CD4-positive, alpha-beta T cell treated with Interleukin-21 for 1 hour (primary cell): ENCODE data around the gene FEN1.

ENCODE experiments used
- DNase-seq: peaks from one replicate; pipeline ENCODE4 v3.0.0-alpha.2; 2020

Gene FEN1

DNA sequence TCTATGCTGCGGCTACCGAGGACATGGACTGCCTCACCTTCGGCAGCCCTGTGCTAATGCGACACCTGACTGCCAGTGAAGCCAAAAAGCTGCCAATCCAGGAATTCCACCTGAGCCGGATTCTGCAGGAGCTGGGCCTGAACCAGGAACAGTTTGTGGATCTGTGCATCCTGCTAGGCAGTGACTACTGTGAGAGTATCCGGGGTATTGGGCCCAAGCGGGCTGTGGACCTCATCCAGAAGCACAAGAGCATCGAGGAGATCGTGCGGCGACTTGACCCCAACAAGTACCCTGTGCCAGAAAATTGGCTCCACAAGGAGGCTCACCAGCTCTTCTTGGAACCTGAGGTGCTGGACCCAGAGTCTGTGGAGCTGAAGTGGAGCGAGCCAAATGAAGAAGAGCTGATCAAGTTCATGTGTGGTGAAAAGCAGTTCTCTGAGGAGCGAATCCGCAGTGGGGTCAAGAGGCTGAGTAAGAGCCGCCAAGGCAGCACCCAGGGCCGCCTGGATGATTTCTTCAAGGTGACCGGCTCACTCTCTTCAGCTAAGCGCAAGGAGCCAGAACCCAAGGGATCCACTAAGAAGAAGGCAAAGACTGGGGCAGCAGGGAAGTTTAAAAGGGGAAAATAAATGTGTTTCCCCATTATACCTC lies 3.3 kb downstream of the FEN1 start:
- no peak for DNase-seq

DNA sequence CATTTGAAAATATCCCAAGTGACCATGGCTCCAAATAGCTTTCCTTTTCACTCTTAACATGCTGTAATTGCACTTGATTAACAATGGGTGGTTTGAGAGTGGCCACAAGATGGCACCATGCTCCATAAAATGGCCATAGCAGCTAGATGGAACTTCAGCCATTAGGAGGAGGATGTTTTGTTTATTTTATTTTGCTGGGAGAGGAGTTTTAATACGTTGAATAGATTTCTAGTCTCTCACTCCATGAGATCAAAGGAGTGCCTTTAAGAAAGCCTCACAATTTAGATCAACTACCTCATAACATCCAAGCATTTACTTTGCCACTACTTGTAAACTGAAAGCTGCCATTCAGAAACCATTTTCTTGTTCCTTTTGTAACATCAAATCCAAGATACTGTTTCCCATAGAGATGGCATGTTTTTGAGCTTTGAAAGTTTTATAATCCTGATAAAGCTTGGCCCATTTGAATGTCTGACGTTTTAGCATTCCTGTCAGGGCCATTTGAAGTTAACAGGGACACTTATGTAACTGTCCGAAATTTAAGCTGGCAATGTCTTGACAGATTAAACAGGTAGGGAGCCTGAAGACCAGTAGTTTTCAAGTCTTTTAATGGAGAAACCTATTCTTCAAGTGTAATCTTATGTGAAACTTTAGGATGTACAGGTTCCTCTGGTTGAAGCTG lies 4.7 kb downstream of the FEN1 start:
- peak; percentile 82 for DNase-seq

DNA sequence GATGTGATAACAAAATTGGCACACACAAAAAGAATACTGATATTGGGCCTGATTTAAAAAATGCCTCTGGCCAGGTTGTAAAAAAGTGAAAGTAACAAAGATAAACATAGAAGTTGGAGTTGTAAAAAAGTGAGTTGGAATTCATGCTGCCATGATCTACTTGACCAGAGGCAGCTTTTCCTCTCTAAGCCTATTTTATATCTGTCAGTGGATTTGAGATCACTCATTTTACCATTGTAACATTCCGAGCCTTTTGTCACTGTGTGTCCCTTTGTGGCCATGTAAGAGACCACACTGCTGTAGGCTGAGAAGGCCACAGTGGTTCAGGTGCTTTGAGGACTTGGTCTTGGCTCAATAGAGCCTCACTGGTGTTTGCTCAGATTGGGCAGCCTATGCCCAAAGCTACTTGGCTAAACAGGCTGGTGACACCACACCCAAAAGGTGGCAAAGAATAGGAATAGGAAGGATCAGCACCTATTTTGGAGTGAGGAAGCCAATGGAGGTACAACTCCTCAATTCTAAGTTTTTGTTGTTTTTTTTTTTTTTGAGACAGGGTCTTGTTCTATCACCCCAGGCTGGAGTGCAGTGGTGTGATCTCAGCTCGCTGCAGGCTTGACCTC lies 7.1 kb downstream of the FEN1 start:
- no peak for DNase-seq

- DNase-seq = no peak
These were observed 7.9 kb downstream of the FEN1 start for GRCh38 chr11:61800331-61801281.

GRCh38 chr11:61802605-61803004 lies 9.9 kb downstream of the FEN1 start:
- DNase-seq = no peak

DNA sequence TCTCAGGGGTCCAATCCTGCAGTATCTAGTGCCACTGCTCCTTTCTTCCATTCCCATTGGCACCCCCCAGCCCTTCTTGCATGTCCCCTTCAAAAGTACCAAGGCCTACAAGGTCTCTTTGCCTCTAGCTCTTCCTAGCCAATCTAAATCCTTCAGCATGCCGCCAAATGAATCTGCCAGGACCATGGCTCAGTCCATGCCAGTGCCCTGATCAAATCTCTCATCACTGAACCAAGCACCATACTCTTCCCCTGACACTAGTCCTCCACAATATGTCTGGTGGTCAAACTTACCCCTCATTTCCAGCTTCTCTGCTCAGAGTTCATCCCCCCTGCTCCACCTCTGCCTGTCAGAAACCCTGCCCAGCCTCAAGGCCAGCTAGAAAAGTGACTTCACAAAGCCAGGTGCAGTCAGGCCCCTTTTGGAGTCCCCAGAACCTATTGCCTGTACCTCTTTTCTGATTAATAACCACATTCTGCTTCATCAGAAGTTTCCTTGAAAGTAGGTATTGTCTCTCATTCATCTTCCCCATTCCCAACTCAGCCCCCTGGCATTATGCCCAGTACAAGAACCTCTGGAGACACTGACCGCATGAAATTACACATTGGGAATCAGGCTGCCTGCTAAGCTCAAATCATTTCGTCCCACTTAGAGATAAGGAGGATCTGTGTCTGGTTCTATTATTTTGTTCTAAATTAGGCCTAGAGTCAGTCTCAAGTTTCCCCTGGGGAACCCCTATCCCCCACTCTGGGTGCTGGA lies 11.4 kb downstream of the FEN1 start:
- no peak for DNase-seq

- no peak for DNase-seq
These were observed 12.4 kb downstream of the FEN1 start for GRCh38 chr11:61805146-61805545.

DNA sequence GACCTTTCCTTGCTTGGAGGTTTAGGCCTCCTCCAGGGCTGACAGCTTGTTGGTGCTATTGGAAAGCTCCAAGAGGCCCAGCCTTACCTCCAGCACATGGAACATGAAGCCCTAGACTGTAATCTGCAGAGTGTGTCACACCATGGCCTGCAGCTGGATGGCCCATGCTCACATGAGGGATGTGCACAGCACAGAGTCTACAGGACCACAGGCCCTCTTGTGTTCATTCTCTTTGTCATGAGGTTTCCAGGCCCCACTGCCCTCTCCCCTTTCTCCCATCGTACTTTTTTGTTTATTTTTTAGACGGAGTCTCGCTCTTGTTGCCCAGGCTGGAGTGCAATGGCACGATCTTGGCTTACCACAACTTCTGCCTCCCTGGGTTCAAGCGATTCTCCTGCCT lies 14.1 kb downstream of the FEN1 start:
- no peak for DNase-seq

DNA sequence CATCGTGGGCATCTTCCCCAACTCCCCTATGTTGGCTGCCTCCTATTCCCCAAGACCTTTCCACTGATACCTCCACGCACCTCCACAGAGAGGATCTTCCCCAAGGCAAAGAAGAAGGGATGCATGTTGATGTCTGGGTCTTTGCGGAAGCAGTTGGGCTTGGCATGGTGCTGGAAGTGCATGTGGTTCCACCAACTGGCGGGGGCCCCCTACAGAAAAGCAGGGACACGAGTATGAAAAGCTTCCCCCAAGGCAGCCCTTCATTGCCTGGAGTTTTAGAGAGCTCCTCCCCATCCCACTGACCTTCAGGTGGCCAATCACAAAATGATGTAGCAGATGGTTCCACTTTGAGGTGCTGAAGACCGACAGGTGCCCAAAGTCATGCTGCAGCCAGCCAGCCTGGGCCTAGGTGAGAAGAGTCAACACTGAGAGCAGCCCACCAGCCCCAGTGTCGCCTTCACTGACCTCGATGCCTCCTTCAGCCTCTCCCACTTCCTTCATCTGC lies 18.0 kb downstream of the FEN1 start:
- no peak for DNase-seq

DNA sequence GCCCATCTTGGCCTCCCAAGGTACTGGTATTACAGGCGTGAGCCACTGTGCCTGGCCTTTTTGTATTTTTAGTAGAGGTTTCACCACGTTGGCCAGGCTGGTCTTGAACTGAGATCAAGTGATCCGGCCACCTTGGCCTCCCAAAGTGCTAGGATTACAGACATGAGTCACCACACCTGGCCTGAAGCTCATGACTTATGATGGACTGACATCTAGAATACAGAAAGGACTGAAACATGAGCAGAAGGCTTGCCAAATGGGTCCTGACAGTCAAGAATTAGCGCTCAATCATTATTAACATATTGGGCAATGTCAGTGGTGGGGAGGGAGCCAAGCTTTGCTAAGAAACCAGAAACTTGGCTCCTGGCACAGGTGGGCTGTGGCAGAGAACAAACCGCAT lies 19.1 kb downstream of the FEN1 start:
- no peak for DNase-seq

DNA sequence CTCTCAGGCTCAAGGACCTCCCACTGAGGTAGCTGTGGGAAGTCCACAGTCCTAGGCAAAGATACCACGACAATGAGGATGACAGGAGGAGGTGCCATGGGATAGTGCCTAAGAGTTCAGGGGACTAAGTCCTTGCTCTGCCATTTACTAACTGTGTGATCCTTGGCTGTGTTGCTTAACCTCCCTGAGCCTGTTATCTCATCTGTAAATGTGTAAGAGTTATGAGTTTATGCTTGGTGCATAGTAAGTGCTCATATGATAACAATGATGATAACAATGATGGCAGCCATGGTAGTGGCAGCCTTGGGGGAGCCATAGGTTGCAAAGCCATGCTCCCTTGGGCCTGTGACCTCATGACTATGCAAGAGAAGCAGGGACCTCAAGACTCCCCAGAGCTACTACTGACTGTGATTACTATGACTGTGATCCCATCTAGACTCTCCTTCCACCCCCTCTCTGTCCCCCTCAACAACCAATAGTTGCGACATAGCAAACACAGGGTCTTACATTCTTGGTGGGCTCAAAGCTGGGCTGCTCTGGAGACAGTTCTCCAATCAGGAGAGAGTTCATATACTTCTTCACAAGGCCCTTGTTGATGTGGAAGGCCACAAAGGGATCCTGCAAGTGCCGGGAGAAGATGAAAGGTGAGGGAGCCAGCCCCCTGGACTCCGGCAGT lies 20.2 kb downstream of the FEN1 start:
- DNase-seq = no peak

GRCh38 chr11:61814247-61814957 lies 21.7 kb downstream of the FEN1 start:
- peak; percentile 11 for DNase-seq

GRCh38 chr11:61814958-61815789 lies 22.5 kb downstream of the FEN1 start:
- peak; percentile 47 for DNase-seq

DNA sequence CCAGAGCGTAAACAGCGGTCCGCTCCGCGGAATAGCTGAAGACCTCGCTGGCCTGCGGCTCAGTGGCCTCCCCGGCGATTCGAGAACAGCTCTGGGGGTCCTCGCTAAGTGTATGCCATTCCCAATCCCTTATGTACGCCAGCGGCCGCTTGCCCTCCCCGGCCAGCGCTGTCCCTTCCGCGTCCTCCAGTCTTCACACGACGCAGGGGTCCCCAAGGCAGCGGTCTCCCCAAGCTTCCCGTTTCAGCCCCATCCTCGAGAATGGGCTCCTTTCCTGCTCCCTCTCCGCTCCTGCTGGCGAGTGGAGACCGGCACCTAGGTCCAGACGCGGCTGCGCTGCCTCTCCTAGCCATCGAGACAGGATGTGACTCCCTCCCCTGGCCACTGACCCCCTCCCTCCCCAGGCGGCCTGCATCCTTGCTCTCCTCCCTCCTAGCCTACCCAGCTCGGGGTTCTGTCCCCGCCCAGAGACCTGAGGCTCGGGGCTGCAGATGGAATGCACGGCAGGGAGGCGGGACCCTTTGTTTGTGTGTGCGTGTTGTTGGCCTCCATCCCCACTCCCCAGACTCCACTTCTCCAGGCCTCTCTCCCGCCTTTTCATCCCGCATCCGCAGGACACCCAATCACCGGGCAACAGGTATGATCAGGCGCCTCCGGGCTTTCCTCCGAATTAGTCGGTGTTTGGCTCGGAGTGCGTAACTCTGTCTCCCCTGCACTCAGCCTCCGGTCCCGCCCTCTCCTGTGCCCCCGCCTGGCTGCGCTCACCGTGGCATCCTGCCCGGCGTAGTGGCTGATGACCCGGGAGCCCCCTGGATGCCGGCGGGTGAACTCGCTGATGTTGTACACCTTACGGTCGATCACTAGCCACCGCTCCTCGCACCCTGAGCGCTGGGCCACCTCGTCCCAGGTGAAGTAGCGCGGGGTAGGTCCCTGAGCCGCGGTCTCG lies 23.4 kb downstream of the FEN1 start:
- peak; percentile 53 for DNase-seq

GRCh38 chr11:61816736-61817455 lies 24.2 kb downstream of the FEN1 start, which contains the start of gene FADS1:
Gene FADS1, minus strand, starts transcription at chr11:61817003. Its CDS starts 74 bp downstream, at chr11:61816929.
- DNase-seq = peak; percentile 78

DNA sequence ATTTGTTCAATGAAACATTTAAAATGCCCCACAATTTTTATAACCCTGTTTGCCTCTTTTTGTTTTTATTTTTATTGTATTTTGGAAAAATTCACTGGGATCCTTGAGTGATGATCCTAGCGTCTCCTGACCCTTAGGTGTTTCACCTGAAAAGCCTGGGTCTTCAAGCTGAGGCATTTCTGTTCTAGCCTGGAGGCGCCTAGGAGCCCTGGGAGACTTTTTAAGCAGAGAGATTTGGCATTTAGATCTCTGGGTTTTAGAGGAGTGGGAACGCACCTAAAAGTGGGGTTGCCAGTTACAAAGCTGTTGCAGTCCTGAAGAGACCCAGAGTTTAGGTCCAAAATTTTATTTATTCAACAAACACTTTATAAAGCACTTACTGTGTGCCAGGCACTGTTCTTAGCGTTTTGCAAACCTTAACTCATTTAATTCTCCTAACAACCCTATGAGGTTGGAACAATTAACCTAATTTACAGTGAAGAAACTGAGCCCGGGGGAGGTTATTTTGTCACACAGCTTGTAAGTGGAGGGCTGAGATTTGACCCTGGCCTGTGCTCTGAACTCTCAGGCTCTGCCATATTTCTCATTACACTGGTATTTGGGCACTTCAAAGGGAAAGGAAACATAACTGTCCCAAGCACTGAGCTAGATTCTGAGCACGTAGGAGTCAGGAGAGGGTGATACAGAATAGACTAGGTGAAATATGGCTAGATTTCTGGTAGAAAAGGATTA lies 24.9 kb downstream of the FEN1 start:
- no peak for DNase-seq

- no peak for DNase-seq
These were observed 27.5 kb downstream of the FEN1 start for GRCh38 chr11:61820174-61820573.
